HG03442 (cell line): ENCODE data around the gene BAHCC1.

Experiments used
- ATAC-seq: cut with Tn5 transposase; IDR thresholded peaks from one replicate; pipeline ENCODE4 v1.9.1; 2021; ENCODE audit warnings: mild to moderate bottlenecking, moderate library complexity; ENCODE audit not compliant: unreplicated experiment

BAHCC1 gene

GRCh38 chr17:81477173-81477572 is 81.9 kb downstream of the BAHCC1 start:
- ATAC-seq, result no peak

DNA sequence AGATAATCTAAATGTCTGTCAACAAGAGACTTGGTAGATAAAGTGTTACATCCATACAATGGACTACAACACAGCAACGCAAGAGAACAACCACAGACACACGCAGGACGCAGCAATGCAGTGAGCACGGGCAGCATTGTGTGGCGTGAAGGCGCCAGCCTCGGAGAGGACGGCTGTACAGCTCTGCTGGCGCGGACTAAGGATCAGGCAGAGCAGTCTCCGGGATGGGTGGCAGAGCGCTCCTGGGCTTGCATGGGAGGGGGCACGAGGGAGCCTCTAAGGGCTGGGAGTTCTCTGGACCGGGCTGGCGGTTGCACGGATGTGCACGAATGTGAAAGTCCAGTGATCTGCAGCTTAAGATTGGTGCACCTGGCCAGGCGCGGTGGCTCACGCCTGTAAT is 82.9 kb downstream of the BAHCC1 start:
- no peak for ATAC-seq

- no peak for ATAC-seq
Measured at GRCh38 chr17:81479175-81480071, 84.2 kb downstream of the BAHCC1 start.

DNA sequence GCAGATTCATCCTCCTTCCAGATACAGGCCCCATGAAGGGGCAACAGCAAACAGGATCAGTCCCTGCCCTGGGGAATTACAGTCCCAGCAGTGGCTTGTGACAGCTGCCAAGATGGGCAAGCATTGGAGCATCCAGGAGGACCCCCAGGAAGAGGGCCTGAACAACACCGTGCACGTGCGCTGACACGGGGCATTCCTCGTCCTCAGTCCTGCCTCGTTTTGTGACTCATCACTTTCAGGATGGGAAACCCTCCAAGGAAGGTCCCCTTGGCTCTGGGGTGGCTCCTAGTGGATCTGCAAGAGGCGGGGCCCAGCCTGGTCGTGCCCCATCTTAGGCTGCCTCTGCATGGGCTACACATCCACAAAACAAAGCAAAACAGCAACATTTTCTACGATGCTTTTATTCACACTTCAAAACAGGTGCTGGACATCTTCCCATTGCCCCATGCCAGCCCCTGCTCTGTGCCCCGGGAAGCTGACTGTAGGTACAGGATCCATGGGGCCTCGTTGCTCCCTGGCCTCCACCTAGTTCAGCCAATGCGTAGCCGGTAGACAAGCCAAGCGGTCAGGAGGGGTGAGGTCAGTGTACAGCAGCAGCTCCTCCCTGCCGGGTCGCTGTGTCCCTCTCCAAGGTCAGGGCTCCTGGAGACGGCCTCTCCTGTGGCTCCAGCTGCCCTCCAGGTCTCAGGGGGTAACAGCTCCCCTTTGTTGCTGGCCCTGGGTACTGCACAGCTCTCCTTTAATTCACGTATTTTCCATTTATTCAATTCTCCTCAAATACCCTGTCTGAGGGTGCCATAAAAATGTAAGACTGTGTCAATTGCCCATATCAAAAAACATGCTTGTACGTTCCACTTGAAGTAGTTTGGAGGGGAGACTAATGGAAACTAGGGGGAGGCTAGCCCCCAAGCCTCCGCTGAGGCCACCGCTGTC is 85.1 kb downstream of the BAHCC1 start:
- ATAC-seq, result no peak

DNA sequence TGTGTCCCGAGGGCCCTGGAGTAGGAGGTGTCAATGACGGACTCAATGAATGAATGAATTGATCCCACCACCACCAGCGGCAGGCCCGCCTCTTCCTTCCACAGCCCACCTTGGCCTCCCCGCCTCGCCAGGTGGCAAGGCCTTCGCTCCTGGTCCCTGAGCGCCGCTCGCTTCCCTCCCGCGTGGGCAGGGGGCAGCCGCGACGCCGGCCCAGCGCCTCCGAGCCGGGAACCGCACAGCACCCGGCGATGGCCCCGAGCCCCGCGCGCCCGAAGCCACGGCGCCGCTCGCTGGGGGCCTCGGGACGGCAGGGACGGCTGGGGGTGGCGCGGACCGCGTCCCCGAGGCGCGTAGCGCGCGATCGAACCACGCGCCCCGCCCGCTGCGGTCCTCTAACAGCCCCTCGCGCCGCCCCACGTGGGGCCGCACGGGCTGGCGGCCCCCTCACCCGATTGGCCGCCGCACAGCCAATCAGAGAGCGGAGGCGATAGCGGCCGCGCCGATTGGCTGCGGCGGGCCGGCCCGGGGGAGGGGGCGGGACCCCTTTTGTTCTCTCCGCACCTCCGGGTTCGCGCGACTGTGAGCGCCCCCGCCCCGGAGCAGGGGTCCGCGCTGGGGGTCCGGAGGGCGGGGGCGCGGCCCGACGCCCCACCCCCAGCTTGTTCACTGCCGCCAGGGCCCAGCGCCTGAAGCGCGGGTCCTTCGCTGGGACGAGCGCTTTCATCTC is 86.0 kb downstream of the BAHCC1 start:
- no peak for ATAC-seq

DNA sequence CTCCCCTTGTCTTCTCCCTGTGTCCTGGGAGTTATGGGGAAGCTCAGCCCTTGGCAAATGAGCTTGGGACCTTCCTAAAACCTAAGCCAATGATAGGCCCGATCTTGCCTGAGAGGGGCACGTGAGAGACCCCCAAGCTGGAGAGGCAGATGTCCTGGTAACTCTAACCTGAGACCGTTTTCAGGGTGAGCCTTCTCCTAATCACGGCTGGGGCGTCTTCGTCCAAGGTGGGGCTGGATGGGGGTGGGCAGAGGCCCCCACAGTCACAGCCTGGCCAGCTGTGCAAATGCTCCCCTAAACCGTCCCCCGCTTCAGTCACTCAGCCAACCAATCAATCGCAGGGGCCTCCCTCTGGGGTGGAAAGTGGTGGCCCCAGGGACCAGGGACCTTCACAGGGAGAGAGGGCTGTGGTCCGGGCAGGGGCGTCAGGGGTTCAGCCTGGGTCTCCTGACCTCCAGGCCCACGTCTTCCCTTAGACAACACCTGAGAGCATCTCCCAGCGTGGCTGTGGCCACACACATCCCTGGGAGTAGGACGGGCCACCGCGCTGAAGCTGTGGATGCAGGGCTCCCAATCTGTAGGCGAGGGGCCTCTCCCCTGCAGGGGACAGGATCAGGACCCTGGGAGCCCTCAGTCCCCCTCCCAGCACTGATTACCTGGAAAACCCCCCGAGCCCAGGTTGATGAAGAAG is 86.7 kb downstream of the BAHCC1 start:
- no peak for ATAC-seq

DNA sequence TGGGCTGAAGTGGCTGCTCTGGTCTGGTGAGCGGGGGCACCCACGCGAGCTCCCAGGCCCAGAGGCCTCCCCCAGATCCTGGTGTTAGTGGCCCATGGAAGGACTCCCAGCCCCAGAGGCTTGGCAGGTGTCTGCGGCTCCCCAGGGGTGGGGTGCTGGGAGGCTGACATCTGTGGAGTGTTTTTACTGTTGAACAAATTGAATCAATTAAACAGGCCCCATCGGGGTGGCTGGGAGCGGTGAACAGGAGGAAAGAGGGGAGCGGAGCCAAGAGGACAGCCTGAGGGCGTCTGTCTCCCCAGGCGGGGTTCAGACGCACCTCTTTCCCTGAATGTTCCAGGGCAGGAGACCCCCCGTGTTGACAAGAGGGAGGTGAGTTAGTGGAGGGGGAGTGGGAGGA is 87.4 kb downstream of the BAHCC1 start:
- no peak for ATAC-seq

DNA sequence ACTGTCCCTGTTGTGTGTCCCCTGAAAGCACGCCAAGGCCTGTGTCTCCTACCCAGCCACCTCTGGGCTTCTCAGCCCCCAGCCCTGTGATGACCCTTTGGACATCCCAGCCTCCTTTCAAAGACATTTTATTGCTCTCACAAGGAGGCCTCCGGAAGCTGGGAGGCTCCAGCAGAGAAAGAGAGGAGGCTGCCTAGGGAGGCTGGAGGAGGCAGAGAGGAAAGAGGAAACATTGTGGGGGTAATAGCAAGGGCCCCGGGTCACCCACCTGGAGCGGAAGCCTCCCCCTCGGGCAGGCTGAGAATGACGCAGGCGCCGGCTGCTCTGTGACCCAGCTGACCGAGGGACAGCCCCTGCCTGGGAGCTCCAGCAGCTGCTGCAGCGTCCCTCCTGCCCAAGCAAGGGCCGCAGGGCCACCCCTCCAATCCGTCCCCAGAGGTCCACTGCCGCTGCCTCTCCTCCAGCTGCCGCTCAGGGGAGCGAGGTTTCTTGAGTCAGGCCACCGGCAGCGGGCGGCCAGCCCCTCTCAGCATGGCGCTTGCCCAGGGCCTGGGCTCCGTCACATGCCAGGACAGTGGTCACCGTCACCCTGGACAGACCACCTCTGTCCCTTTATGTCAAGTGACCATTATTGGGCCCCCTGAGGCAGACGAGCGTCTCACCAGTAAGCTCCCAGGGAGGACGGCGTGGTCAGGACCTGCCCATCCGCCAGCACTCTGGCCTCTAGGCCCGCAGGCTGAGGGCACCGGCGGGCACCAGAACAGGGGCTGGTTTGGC is 88.0 kb downstream of the BAHCC1 start:
- no peak for ATAC-seq

GRCh38 chr17:81483862-81484194 is 88.6 kb downstream of the BAHCC1 start:
- ATAC-seq, result no peak

GRCh38 chr17:81484195-81484979 is 89.1 kb downstream of the BAHCC1 start:
- ATAC-seq, result peak; percentile 49

- ATAC-seq, result no peak
Measured at GRCh38 chr17:81486199-81486810, 91.0 kb downstream of the BAHCC1 start.

DNA sequence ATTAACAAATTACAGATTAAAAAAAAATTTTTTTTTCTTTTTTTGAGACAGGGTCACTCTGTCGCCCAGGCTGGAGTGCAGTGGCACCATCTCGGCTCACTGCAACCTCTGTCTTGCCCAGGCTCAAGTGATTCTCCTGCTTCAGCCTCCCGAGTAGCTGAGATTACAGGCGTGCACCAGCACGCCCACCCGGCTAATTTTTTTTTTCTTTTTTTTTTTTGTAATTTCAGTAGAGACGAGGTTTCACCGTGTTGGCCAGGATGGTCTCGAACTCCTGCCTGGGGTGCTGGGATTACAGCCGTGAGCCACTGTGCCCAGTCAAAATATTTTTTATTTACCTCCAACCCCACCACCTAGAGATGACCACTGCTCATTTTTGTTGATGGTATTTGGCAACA is 91.8 kb downstream of the BAHCC1 start:
- no peak for ATAC-seq

GRCh38 chr17:81487487-81488275 is 92.4 kb downstream of the BAHCC1 start:
- peak; percentile 45 for ATAC-seq

GRCh38 chr17:81488276-81488860 is 93.1 kb downstream of the BAHCC1 start:
- peak; percentile 16 for ATAC-seq

DNA sequence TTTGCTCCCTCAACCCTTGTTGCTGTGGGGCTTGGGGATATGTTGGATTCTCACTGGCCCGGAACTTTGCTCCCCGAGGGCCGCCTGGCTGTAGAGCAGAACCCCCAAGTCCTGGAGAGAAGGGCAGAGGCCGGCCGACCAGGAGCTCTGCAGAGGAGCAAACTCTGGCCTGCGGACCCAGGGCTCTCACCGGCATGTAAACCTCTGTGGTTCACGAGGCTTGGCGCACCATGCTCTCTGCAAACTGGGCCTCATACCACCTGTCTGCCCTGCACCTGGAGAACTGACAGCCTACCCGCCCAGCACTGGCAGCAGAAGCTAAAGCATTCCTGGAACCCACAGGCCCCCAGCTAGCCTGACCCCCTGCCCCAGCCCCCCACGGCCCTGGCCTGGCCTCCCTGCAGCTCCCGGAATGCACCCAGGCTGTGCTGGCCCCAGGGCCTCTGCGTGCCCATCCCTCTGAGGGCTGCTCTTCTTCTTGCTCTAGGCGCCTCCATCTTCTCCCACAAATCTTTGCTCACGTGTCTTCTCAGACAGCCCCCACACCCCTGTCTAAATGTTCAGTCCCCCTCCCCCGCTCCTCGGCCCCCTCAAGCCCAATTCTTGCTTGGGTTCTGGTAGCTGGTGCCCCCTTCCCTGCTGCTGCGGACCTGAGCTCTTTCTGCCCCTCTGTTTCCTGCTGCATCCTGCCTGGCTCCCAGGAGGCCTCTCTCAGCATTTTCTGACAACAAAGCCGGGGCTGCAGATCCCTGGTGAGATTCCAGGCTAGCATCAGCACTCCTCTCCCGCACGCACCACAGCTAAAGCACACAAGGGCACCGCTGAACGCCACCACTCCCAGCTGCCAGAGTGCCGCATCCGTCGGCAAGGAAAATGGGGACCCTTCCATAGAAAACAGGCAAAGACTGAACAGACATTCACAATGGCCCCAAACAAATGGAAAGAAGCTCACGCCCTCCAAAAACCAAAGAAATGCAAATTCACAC is 94.0 kb downstream of the BAHCC1 start:
- no peak for ATAC-seq
